Activated T-helper 1 cell treated with Interleukin-2 at 50 U/mL for 16 hours (primary cell): ENCODE data around the gene NAIP.
"Not testable (repeated sequence)": the region's sequence is repeated elsewhere in the genome, so short reads cannot be mapped to it uniquely, and the experiment has no call there.

Experiments
- DNase-seq: peaks from one replicate; pipeline ENCODE4 v3.0.0-alpha.2; 2020; ENCODE audit warnings: low read depth

Gene NAIP

DNA sequence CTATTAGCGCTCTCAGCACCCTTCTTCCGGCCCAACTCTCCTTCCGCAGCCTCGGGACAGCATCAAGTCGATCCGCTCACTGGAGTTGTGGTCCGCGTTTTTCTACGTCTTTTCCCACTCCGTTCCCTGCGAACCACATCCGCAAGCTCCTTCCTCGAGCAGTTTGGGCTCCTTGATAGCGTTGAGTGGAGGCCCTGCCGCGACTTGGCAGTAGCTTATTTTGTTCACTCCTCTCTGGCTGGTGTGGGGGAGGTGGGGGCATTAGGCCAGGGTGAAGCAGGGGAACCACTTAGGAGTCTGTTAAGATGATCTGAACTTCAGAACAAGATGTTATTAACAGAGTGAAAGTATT lies 100.0 kb downstream of the NAIP start:
- not testable (repeated sequence) for DNase-seq
